ENCODE results near the gene NT5DC1.

DNA sequence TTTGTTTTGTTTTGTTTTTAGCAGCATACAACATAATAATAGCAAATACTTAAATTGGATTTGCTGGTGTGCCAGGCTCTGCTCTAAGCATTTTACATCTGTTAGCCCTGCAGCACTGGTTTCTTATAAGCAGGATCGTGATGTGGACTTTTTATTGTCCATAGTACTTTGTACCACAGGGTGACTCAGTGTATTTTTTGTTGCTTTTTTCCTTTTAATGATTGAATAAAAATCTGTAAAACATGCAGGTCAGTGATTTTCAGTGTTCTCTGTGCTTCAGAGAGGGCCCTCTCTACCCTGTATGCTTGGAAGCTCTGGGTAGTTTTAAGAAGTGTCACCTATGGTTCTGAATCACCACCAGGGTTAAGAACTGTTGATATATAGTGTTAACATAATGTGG, 4.0 kb downstream of the NT5DC1 start:
- TF ChIP-seq ZFX (IDR thresholded peaks at IDR 0.05), result no peak
- TF ChIP-seq, protein P1, sequence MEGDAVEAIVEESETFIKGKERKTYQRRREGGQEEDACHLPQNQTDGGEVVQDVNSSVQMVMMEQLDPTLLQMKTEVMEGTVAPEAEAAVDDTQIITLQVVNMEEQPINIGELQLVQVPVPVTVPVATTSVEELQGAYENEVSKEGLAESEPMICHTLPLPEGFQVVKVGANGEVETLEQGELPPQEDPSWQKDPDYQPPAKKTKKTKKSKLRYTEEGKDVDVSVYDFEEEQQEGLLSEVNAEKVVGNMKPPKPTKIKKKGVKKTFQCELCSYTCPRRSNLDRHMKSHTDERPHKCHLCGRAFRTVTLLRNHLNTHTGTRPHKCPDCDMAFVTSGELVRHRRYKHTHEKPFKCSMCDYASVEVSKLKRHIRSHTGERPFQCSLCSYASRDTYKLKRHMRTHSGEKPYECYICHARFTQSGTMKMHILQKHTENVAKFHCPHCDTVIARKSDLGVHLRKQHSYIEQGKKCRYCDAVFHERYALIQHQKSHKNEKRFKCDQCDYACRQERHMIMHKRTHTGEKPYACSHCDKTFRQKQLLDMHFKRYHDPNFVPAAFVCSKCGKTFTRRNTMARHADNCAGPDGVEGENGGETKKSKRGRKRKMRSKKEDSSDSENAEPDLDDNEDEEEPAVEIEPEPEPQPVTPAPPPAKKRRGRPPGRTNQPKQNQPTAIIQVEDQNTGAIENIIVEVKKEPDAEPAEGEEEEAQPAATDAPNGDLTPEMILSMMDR (conservative IDR thresholded peaks at IDR 0.05), result no peak
